CD4-positive, alpha-beta T cell treated with Interleukin-2 at 100 ng/mL for 4 hours (primary cell): ENCODE results near the gene C16orf87.
"Not testable (repeated sequence)": the region's sequence is repeated elsewhere in the genome, so short reads cannot be mapped to it uniquely, and the experiment has no call there.

Experiments used
- DNase-seq: peaks from one replicate; pipeline ENCODE4 v3.0.0-alpha.2; 2020; ENCODE audit warnings: low spot score

Gene C16orf87

DNA sequence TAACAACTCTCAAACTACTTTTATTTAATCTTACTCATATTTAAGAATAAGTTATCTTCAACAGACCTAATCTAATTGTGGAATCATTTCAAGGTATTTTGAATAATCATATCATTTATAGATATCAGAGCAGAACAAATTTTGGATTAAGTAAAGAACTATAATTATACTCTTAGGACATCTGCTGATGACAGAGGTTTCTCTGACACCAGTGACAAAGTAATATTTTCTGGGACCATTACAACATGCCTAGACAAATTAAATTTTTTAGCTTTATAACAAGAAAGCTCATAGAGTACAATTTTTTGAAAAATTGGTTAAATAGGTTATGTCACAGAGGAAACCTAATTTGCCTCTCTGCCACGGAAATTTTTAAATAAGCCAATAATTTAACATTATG, 30.5 kb downstream of the C16orf87 start:
- DNase-seq, result no peak

DNA sequence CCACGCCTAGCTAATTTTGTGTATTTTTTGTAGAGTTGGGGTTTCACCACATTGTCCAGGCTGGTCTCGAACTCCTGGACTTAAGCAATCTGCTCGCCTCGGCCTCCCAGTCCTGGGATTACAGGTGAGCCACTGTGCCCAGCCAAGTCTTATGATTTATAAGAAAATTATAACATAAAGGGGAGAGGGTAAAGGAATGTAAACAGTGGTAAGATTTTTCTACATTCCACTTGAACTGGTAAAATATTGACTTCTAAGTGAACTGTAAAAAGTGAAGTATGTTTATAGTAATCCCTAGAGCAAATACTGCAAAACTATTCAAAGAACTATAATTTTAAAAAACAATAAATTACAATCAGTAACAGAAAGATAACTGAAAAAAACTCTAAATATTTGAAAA, 33.5 kb downstream of the C16orf87 start:
- no peak for DNase-seq

DNA sequence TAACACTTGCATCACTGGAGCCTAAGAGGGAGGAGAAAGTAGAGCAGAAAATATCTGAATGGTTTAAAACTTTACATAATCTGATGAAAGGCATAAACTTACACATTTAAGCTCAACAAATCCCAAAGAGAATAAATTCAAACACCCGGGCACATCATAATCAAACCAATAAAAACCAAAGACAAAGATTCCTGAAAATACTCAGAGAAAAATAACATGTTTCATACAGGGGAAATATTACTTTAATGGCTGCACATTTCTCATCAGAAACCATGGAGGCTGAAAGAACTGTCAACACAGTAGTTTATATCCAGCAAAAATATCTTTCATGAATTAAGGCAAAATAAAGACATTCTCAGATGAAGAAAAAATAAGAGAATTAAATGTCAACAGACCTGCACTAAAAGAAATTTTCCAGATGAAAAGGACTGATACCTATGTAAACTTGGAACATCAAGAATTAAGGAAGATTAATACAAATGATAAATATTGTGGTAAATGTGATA, 34.2 kb downstream of the C16orf87 start:
- no peak for DNase-seq

DNA sequence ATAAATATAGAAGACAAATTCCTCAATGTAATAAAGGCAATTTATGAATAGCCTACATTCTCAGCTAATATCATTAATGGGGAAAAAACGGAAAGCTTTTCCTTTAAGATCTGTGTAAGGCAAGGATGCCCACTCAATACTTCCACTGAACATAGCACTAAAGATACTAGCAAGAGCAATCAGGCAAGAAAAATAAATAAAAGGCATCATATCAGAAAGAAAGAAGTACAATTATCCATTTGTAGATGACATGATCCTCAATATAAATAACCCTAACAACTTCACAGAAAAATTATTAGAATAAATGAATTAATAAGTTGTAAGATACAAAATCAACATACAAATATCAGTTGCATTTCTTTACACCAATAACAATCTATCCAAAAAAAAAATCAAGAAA, 37.1 kb downstream of the C16orf87 start:
- no peak for DNase-seq

DNA sequence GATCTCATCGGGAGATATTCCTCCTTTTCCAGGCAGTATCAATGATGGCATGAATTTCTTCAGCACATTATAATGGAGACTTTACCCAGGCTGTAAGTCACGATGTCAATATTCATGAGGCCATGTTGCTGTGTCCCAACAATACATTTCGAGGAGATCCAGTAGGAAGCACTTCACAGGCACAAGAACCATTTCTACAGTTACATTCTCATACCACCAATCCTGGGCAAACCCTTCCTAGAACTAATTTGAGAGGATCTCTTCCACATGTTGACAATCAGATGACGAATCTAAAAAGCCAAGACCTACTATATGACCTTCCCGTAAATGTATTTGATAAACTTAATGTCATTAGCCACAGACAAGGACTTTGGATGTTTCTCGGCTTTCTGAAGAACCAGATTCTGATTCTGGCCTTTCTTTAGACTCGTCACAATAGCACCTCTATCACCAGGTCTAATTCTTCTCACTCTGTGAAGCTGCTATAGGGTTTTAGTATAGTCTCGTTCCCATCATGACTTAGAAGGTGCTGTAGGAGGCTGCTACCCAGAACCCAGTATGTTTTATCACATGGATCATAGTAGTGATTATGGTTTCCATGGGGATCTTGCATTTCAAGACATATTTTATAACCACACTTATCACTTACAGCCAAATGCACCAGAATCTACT, 40.2 kb downstream of the C16orf87 start:
- DNase-seq, result no peak

DNA sequence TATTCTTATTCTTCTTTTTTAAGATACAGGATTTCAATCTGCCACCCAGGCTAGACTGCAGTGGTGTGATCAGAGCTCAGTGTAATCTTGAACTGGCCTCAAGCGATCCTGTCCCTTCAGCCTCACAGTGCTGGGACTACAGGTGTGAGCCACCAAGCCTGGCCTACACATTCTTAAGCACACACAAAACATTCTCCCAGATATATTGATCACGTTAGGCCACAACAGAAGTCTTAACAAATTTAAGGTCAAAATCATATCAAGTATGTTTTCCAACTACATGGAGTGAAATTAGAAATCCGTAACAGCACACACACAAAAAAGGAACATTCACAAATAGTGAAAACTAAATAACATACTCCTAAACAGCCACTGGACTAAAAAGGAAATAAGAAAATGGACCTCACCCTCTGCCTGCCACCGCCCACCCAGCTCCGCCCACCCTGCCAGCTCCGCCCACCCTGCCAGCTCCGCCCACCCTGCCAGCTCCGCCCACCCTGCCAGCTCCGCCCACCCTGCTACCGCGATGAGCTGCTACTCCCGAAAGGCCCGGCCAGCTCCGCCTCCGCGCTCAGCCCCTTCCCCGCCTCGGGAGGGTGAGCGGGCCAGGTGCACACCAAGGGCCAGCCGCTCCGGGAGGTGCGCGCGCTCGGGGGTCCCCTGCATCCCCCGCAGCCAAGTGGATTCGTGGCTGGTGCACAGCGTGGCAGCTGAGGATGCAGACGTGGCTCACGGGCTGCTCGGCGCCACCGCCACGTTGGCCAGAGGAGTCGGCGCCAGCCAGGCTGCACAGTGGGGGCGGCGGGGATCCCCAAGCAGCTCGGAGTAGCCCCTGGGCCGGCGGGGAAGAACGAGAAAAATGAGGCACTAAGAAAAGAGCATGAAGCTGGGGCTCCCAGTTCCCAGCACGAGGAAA, 41.2 kb downstream of the C16orf87 start:
- DNase-seq, result peak; percentile 78

DNA sequence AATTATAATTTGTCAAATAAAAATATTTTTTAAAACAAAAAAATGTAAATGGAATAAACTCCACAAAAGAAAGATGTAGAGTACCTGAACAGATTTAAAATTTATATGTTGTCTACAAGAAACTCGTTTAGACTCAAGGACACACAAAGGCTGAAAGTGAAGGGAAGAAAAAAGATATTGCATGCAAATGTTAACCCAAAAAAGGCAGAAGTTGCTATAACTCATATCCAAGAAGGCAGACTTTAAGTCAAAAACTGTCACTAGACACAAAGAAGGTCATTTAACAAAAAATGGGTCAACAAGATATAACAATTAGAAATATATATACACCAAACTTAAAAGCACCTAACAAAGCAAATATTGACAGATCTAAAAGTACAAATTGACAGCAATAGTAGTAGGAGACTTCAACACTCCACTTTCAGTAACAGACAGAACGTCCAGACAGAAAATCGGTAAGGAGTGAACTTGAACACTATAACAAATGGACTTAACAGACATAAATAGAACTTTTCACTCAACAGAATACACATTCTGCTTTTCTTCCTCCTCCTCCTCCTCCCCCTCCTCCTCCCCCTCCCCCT, 42.0 kb downstream of the C16orf87 start:
- no peak for DNase-seq

DNA sequence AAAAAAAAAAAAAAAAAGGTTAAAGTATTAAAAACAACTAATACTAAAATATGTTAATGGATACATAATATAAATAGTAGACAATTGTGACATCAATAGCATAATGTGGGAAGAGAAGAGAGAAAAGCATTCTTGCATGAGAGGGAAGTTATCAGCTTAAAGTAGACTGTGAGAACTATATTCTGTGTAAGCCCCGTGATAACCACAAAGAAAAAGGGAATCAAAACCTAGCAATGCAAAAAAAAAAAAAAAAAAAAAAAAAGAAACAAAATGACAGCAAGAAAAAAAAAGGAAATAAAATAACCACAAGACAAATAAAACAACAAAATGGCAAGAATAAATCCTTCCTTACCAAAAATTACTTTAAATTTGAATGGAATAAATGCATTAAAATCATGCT, 43.1 kb downstream of the C16orf87 start:
- DNase-seq, result no peak

DNA sequence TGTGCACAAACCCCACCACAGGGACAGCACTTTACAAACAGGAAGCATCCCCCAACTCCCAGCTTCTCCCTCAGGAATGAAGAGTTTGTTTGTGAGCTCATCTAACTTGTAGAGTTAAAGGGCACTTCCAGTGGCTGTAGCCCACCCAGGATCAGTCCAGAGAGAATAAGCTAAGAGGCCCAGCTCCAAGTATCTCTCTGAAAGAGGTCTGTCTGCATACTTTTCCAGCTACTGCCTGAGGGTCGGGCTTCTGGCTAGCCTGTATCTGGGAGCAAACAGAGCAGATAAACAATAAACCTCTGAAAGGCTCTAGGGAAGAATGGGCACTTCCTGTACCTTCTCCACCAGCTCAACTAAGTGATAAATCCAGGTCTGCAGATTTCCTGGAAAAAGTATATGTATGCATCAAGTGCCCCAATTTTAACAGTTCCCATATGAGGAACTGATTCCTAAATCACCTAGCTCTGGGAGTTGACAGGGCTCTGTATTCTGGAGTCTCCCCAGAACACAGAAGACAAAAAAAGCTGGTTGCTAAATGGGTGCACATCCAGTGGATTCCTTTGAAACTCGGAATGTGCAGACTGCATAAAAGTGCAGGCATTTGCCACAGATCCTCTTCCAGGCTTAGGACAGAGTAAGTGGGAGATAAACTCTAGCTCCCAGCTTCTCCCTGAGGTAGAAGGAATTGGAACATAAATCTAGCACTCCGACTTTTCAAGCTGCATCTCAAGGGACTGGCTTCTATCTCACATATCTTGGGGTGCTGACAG, 45.7 kb downstream of the C16orf87 start:
- no peak for DNase-seq

DNA sequence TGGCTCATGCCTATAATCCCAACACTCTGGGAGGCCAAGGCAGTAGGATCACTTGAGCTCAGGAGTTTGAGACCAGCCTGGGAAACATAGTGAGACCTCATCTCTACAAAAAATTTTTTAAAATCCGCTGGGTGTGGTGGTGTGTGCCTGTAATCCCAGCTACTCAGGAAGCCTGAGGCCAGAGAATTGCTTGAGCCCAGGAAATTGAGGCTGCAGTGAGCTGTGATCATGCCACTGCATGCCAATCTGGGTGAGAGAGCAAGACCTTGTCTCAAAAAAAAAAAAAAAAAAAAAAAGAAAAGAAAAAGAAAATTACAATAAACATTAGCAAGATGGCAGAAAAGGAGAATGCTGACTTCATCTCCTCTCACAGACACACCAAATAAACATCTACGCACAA, 46.4 kb downstream of the C16orf87 start:
- DNase-seq, result not testable (repeated sequence)

DNA sequence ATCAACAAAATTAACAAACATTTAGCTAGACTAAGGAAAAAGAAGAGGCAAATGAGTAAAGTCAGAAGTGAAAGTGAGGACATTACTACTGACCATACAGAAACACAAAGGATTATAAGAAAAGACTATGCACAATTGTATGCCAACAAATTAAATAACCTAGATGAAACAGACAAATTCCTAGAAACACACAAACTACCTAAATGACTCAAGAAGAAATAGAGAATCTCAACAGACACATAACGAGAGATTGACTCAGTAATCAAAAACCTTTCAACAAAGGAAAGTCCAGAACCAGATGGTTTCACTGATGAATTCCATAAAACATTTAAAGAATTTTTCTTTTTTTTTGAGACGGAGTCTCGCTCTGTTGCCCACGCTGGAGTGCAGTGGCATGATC, 47.2 kb downstream of the C16orf87 start:
- no peak for DNase-seq

DNA sequence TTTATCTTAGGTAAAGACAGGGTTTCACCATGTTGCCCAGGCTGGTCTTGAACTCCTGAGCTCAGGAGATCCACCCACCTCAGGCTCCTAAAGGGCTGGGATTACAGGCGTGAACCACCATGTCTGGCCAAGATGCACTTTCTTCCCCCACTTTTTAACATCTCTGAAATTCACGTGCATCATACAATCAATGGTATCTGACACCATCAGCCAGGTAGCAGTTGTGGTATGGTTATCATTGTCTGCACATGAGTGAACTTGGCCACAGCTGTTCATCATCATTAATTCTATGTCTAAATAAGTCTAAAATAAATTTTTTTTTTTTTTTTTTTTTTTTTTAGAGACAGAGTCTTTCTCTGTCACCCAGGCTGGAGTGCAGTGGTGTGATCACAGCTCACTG, 48.7 kb downstream of the C16orf87 start:
- no peak for DNase-seq

DNA sequence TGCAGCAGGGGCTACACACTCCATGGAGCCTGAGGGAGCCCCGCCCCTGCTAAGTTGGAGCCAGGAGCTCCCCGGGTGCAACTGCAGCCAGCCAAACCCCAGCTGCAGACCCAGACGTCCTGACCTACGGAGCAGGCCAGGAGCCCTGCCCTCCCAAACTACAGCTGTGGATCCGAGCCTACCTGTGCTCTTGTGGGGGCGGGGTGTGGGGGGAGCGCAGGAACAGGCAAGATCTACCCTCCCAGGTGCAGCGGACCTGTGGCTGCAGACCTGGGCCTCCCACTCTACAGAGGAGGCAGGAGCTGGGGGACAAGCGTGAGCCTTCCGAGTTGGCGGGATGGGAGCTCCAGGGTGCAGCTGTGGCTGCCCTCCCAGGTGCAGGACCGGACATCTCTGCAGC, 53.2 kb downstream of the C16orf87 start:
- no peak for DNase-seq

DNA sequence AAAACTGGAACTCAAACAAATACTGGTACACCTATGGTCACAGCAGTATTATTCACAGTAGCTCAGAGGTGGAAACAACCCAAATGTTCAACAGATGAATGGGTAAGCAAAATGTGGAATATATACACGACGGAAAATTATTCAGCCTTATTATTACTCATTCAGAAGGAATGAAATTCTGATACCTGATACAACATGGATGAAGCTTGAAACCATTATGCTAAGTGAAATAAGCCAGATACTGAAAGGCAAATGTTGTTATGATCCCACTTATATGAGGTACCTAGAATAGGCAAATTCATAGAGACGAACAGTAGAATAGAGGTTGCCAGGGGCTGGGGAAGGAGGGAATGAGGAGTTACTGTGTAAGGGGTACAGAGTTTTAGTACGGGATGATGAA, 55.8 kb downstream of the C16orf87 start:
- DNase-seq, result no peak

DNA sequence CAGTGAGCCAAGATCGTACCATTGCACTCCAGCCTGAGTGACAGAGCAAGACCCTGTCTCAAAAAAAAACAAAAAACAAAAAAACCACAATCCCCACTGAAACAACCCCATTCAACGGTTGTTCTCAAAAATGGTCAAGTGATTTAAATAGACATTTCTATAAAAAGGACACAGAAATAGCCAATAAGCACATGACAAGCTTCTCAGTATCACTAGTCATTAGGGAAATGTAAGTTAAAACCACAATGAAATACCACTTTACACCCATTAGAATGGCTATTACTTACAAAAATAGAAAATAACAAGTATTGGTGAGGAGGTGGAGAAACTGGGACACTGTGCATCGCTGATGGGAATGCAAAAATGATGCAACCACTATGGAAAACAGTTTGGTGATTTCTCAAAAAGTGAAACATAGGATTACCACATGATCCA, 56.2 kb downstream of the C16orf87 start:
- DNase-seq, result no peak

DNA sequence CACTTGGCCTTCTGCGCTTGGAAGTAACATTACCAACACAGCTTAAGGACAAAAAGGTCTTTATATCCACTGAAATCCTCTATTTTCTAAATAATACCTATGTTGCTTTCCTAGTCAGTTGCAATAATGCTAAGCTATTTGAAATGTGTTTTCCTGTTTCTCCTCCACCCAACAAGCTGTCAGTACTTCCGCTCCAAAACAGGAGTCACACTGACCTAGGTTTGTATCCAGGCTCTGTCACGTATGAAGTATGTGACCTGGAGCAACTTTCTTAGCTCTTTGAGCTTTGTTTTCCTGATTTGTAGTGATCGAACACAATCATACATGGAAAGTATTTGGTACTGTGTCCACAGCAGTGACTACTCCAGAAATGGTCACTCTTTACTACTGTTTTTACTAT, 58.5 kb downstream of the C16orf87 start:
- no peak for DNase-seq

DNA sequence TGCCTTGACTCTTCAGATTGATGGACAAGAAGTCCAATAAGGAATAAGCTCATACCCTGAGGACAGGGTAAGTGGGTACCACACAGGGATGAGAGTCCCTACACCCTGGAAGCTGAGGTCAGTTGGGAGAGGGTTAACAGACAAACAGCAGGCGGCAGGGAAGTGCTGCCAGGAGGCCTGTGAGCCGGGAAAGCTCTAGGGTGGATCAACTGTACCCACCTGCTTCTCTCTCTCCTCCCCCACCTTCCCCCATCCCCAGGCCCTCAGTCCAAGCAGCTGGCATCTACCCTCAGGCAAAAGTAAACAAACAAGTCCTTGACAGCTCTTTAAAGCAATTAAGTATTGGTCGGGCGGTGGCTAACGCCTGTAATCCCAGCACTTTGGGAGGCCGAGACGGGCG, 62.2 kb downstream of the C16orf87 start:
- no peak for DNase-seq

DNA sequence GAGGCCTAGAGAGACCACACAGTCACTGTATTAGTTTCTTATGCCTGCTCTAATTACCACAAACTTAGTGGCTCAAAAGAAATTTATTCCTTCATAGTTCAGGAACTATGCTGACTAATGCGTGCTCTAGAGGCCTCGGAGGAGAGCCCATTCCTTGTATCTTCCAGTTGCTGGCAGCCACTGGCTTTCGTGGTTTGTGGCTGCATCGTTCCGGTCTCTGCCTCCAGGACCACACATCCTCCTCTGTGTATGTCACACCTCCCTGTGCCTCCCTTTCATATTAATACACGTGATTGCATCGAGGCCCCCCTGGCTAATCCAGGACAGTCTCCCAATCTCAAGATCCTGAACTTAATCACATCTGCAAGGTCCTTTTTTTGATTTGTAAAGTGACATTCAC, 65.9 kb downstream of the C16orf87 start:
- DNase-seq, result no peak

DNA sequence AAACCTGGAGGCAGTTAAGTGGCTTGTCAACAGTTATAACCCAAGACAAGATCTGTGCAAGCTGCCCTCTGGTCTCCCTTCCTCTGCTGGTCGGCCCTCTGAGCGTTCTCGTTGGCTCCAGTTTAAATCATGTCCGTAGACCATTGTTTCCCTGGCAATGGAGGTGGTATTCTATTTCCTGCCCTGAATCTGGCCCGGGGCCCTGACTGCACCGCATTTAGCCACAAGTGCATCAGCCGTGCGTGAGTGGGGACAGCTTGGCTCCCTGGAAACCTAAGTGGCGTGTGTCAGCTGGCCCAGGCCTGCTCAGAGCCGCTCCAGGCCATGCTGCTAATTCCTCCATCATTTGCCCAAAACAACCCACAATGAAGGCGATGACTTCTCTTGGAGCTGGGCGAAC, 67.8 kb downstream of the C16orf87 start:
- DNase-seq, result no peak

DNA sequence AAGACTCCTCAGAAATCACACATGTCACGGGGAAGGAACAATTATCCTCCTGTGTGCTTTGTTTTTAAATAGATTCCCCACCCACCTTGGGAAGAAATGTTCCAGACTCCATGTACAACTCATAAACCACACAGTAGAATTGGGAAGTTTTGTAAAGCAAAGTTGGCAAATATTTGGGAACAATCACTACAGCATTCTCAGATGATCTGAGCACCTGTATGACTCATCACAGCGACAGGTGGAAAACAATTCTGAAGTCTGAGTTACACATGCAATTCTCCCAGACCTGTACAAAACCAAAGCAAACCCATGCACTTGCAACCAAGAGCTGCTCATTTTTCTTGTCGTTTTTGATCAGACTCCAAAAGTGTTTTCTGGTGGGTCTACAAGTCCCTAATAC, 68.4 kb downstream of the C16orf87 start:
- DNase-seq, result no peak

DNA sequence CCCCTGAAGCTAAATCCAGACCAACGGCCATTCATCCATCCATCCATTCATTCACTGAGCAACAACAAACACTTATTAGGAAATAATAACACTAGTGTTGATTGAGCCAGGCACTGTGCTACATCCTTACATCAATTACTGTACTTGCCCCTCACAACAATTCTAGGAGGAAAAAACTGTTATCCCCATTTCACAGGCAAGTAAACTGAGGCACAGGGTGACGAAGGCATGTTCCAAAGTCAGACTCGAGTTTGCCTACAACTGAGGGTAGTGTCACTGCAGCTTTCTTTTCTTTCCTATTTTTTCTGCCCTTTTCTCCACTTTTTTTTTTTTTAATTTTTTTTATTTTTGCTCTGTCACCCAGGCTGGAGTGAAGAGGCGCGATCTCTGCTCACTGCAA, 71.7 kb downstream of the C16orf87 start:
- DNase-seq, result no peak

DNA sequence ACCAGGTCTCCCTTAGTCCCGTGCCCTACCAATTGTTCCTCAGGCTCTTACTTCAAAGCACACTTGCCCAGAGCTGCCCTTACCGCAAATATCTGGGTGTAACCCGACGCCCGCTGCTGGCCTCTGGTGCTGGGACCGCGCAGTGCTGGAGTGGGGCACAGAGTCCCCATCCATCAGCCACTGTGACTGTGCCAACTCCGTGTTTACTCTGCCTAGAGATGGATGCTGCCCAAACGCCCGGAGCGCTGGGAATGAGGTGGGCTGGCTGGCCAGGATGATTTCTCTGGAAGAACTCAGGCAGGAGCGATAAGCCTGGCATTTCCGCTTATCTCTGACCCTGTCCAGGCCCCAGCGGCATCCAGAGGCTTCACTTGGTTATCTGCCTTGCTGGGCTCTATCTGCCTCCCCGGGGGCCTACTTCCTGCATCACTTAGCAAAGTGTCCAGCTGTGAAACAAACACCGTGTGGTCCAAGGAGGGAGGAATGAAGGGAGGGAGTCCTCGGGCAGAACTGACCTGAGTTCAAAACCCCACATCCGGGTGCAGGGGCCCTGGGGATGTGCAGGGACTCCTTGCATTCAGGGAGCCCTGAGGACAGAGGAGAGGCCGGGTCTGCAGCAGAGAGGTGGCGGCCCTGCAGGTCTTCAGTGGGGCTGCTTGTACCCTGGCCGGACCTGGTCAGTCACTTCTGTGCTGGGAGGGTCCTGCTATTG, 73.5 kb downstream of the C16orf87 start:
- no peak for DNase-seq
